Cardiac atrium fibroblast (primary cell): ENCODE measurements around the gene TMSB10. TPM values are rescaled to one million over a fixed set of nuclear protein-coding genes. Genes with fewer than 3 reads are reported as not detected.

Source experiments
- total RNA-seq: library from RNA; depleted of rRNA; stranded (reverse); fragments of >200 nt; gene quantifications from 2 replicates; pipeline ENCODE4 v1.2.3, GENCODE V29; 2015

Gene TMSB10
- 7,898 and 10,549 TPM in 2 replicates for total RNA-seq

GRCh38 chr2:84905181-84906107 lies at the start of gene TMSB10:
Gene TMSB10 (plus strand): TSS chr2:84905656.

GRCh38 chr2:84880645-84881521 lies 24.6 kb upstream of the TMSB10 start, which contains the start of gene TRABD2A:
Gene TRABD2A (minus strand): TSS chr2:84881084. CDS start chr2:84881039, 45 bp downstream.

Other genes with a start within 250 kb of the TMSB10 start
- 1.1 and 2.2 TPM in 2 replicates for gene TRABD2A, start 24.6 kb upstream of the TMSB10 start, total RNA-seq
- gene KCMF1, start 65.5 kb downstream of the TMSB10 start, total RNA-seq = 45.8 and 46.4 TPM in 2 replicates
- gene TCF7L1, start 227.7 kb downstream of the TMSB10 start, total RNA-seq = 1.6 and 2.9 TPM in 2 replicates